ENCODE measurements around the gene SWI5.

DNA sequence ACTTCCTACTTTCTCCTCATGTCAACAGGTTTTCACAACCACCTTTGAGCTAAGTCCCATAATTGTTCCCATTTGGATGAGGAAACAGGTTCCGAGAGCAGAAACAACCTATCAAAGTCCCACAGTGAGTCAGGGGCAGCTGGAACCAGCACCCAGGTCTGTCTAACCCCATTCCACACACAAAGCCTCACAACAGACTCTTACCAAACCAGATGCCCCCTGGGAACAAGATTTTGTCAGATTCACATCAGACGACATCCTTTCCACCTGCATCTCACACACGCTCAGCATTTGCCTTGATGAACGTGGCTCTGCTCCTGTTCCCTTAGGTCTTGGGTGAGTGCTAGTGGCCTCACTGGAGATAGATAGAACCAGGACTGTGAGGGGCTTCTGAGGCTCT, 17.0 kb downstream of the SWI5 start:
- TF ChIP-seq, protein P1, sequence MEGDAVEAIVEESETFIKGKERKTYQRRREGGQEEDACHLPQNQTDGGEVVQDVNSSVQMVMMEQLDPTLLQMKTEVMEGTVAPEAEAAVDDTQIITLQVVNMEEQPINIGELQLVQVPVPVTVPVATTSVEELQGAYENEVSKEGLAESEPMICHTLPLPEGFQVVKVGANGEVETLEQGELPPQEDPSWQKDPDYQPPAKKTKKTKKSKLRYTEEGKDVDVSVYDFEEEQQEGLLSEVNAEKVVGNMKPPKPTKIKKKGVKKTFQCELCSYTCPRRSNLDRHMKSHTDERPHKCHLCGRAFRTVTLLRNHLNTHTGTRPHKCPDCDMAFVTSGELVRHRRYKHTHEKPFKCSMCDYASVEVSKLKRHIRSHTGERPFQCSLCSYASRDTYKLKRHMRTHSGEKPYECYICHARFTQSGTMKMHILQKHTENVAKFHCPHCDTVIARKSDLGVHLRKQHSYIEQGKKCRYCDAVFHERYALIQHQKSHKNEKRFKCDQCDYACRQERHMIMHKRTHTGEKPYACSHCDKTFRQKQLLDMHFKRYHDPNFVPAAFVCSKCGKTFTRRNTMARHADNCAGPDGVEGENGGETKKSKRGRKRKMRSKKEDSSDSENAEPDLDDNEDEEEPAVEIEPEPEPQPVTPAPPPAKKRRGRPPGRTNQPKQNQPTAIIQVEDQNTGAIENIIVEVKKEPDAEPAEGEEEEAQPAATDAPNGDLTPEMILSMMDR (conservative IDR thresholded peaks at IDR 0.05; ENCODE audit: low read depth, low read length): no peak
- no peak for TF ChIP-seq EZH2 (IDR thresholded peaks at IDR 0.05; ENCODE audit: low read length, unreplicated experiment)
